ENCODE measurements around the gene LEP.
"Not testable (repeated sequence)": the region's sequence is repeated elsewhere in the genome, so short reads cannot be mapped to it uniquely, and the experiment has no call there.

LEP gene

DNA sequence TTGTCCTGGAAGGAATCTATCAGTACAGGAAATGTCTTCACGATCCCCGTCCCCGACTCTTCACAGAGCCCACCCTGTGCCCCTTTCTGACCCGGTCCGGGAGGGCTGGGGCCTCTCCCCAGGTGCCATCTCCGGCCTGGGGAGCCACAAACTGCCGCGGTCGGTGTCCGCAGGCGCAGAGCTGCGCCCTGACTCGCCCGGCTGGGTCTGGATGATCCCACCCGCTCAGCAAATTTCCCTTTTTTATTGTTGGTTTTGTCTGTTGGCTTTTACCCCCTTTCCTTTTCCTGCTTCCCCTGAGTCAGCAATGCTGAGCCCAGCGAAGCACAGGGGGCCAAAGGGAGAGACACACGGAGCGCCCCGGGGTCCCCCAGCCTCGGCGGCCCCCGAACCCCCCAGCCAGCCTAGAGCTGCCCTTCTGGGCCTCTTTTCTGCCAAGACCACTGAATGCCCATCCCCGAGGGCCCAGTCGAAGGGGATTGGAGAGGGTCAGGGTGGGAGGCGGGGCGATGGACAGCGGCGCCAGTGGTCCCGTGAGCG, 30.9 kb downstream of the LEP start:
- DNase-seq (ENCODE audit: low read depth): no peak

GRCh38 chr7:128274246-128274883, 33.3 kb downstream of the LEP start:
- DNase-seq (ENCODE audit: low read depth): no peak

GRCh38 chr7:128274884-128275603, 34.0 kb downstream of the LEP start:
- no peak for DNase-seq (ENCODE audit: low read depth)

GRCh38 chr7:128275681-128276080, 34.6 kb downstream of the LEP start:
- no peak for DNase-seq (ENCODE audit: low read depth)

- DNase-seq (ENCODE audit: low read depth): no peak
These were observed 37.3 kb downstream of the LEP start for GRCh38 chr7:128278366-128278765.

- no peak for DNase-seq (ENCODE audit: low read depth)
These were observed 38.1 kb downstream of the LEP start for GRCh38 chr7:128279124-128279713.

DNA sequence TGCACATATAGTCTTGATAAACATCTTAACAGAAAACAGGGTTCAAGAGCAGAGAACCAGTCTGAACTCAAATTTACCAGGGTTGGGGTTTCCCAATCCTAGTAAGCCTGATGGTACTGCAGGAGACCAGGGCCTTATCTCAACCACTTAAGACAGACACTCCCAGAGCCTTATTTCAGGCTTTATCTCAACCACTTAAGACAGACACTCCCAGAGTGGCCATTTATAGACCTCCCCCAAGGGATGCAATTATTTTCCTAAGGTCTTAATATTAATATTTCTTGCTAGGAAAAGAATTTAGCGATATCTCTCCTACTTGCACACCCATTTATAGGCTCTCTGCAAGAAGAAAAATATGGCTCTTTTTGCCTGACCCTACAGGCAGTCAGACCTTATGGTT, 39.4 kb downstream of the LEP start:
- DNase-seq (ENCODE audit: low read depth): not testable (repeated sequence)

GRCh38 chr7:128281605-128282380, 40.7 kb downstream of the LEP start:
- no peak for DNase-seq (ENCODE audit: low read depth)

- no peak for DNase-seq (ENCODE audit: low read depth)
These were observed 43.0 kb downstream of the LEP start for GRCh38 chr7:128284102-128284501.

DNA sequence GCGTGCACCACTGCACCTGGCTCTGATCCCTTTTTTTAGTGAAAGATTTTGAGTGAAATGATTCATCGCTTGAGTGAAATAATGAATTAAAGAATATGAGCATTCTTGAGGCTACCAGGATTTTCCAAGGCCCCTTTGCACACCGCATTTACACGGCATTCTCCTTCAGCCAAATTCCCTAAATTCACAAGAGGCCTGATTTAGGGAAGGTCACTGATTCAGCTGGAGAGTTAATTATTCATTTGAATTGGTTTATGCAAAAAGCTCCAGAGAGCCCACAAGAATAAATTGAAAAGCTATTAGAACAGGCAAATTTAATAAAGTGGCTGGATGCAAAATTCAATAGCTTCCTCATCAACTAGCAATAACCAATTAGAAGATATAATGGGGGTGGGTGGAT, 46.5 kb downstream of the LEP start:
- DNase-seq (ENCODE audit: low read depth): no peak

DNA sequence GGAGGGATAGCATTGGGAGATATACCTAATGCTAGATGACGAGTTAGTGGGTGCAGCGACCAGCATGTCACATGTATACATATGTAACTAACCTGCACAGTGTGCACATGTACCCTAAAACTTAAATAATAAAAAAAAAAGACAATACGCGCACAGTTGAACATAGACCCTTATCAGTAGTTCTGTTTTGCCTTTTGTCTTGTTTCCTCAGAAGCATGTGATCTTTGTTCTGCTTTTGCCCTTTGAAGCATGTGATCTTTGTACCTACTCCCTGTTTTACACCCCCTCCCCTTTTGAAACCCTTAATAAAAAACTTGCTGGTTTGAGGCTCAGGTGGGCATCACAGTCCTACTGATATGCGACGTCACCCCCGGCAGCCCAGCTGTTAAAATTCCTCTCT, 56.9 kb downstream of the LEP start:
- not testable (repeated sequence) for DNase-seq (ENCODE audit: low read depth)

DNA sequence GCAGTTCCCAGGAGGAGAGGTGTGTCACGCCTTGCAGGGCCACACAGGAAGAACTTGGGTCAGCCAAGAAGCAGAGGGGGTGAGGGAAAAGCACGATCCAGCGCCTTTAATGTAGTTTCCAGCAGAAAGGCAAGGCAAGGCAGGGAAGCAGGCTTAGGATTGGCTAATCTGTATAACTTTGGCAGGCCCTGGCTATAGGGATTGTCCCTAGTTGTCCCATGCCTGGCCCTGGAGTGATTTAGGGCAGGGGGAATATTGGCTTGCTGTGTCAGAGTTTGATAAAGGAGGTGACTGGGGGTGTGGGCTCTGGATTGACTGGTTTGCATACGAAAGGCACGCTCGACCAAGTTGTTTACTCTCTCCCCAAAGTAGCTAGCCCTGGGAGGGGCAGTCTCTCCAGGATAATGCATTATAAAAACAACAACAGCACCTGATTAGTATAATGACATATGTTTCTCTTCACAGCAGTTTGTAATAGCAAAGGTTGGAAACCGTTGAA, 58.1 kb downstream of the LEP start:
- no peak for DNase-seq (ENCODE audit: low read depth)

- no peak for DNase-seq (ENCODE audit: low read depth)
These were observed 61.1 kb downstream of the LEP start for GRCh38 chr7:128302139-128302538.

DNA sequence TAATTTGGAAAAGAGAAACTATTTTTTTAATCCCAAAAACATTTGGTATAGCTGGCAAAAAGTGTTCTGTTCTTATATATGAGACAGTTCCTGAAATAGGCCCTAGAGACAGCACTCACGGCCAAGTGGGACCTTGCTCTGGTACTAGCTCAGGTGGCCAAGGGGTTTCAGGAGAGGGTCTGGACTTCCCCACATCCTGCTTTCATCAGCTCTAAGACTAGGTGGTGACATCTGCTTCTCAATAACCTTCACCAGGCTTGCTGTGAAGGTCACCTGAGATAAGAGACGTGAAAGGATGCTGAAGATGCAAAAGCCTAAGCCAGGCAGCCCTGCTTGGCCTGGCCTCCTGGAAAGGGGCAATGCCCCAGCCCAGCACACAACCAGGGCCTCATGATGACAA, 62.1 kb downstream of the LEP start:
- DNase-seq (ENCODE audit: low read depth): no peak

DNA sequence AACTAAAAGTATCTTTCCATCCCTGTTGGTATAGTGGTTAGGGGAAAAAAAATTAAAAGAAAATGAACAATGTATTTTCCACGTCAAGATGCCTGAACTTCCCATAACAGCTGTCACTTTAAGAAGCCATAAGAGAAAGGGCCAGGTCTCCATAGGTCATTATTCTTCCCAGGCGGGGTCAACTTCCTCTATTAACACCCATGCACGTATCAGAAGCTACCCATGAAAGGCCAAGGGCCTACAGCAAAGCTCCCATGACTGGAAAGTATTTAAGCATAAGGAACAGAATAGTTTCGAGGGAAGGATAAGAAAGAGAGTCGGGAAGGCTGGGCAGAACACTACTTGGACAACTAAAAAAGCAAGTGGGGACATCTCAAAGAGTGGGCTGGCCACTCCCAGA, 62.6 kb downstream of the LEP start:
- no peak for DNase-seq (ENCODE audit: low read depth)

GRCh38 chr7:128304212-128304611, 63.1 kb downstream of the LEP start:
- no peak for DNase-seq (ENCODE audit: low read depth)

DNA sequence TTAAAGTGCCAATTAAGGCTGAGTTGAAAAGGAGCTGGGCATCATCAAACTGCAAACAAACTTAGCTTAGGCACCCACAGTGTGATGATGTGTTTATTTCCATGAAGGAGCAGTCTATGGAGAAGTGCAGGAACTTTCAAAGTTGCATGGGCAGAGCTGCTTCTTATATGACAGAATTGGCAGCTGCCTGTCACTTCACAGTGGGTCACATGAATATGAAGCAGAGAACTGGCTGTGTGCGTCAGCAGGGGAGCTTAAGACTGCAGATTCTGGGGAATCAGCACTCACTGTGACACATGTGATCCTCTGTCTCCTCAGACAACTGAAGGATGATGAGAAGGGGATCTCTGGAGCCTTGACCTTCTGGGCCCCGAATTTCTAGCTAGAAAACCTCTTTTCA, 66.0 kb downstream of the LEP start:
- no peak for DNase-seq (ENCODE audit: low read depth)
